Stimulated activated CD8-positive, alpha-beta memory T cell treated with anti-CD3 and anti-CD28 coated beads, Interleukin-15, amount 100 ng/mL, for 24 hours (primary cell): ENCODE results near the gene MAPK1IP1L.
"Not testable (repeated sequence)": the region's sequence is repeated elsewhere in the genome, so short reads cannot be mapped to it uniquely, and the experiment has no call there.

Experiments used
- DNase-seq: peaks from one replicate; pipeline ENCODE4 v3.0.0-alpha.2; 2020; ENCODE audit warnings: low read depth

MAPK1IP1L gene

DNA sequence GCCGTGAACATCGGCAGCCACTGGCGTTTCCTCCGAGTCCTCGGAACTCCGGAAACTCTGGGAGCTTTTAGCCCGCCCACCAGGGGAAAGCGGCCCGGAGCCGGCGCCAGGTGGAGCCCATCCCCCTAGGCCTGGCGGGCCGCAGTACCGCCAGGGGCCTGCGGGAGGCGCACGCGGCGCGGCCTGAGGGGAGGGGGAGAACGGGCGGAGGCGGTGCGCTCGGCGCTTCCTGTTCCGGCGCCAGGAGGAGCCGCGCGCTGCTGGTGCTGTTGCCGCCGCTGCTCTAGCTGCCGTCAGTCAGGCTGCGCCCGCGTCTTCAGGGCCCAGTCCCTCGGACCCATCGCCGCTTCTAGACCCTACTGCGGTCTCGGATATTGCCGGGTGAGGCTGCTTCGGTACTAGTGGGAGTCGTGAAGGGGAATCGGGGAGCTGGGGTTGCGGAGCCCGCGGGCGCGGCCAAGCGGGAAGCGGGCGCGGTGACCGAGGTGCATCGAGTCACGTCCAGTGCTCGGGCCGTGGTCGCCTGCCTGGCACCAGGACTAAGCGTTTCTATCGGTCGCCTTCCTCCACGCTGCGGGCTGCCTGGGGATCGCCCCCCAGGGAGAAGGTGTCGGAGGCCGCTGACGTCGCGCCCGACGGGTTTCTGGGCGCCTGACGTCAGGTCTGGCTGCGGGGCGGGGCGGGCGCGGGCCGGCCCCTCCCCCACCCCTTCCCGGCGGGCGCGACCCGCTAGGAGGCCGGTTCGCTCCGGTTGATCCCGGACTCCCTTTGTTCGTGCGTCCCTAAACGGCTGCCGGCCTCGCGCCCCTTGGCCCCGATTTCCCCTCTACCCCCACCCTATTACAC lies at the start of gene MAPK1IP1L:
TSS of gene MAPK1IP1L (plus strand) at position 225 of the 846 bp plus-strand sequence. CDS start 10,037 bp downstream, outside the sequence.
- DNase-seq = peak; percentile 92

DNA sequence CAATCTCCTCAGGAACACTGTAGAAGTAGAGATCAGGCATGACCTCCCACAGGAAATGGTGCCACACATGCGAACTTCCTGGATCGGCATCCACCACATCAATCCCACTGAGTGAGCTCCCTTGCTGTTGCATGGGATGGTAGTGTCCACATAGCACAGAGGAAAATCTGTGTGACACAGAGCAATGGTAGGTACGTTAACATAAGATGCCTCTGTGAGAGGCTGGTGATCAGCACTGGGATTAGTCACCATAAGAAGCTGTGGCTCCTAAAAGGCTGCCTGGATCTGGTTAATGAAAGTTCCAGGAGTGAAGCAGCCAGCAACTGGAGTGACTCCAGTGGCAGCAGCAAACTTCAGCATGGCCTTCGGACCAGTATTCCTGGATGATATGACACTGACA lies 46.4 kb upstream of the MAPK1IP1L start:
- DNase-seq = no peak

DNA sequence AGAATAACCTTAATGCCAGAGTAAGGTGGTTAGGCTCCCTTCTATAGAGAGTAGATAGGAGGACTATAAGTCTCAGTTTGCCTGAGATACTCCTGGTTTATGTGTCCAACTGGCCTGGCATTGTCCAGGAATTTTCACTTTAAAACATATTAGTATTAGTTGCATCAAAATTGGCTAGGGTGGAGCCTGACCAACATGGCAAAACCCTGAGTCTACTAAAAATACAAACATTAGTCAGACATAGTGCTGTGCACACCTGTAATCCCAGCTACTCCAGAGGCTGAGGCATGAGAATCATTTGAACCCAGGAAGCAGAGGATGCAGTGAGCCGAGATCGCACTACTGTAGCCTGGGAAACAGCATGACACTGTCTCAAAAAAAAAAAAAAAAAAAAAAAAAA lies 36.4 kb upstream of the MAPK1IP1L start:
- no peak for DNase-seq

DNA sequence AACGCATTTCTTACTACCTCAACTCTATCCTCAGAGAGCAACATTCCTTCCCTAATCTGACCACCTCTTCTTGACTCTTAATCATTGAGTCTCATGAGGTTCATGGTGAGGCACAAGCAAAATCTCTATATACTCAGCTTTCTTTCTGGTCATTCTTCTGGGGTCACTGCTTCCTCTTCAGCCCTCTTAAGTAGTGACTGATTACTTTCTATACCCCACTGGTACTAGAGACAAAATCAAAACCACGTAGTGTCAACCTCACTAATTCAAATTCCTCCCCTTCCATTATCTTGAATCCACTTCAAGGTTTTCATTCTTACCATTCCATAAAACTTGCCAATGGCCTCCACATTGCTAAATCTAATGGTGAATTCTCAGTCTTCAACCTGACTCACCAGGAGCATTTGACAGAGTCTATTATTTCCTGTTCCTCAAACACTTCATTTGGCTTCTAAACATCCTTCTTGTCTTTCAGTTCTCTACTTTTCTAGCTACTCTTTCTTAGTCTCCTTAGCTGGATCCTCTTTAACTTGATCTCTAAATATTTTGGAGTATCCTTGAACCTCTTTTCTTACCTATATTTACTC lies 31.4 kb upstream of the MAPK1IP1L start:
- DNase-seq = no peak

DNA sequence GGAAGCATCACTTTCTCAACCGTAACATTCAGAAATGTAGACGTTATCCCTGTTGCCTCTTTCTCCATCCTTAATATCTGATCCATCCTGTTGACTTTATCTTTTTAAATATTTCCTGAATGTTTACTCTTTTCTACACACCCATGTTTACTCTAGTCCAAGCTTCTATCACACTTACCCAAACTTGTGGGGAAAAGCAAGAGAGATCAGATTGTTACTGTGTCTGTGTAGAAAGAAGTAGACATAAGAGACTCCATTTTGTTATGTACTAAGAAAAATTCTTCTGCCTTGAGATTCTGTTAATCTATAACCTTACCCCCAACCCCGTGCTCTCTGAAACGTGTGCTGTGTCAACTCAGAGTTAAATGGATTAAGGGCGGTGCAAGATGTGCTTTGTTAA lies 27.1 kb upstream of the MAPK1IP1L start:
- not testable (repeated sequence) for DNase-seq

DNA sequence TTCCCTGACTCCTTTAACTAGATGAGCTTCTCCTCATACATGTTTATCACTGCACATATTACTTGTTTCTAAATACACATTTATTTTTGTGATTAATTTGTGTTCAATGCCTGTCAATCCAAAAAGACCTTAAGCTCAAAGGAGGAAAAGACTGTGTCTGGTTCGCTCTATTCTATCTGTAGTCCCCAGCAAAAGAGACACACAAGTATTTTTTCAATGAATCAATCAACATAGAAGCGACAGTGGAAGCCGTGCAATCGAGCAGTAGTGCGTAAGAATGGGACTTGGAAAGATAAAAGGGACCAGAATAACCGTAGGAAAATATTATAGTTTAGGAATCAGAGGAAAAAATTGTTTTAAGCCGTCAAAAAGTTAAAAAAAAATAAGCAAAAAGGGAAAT lies 25.5 kb upstream of the MAPK1IP1L start:
- DNase-seq = no peak

DNA sequence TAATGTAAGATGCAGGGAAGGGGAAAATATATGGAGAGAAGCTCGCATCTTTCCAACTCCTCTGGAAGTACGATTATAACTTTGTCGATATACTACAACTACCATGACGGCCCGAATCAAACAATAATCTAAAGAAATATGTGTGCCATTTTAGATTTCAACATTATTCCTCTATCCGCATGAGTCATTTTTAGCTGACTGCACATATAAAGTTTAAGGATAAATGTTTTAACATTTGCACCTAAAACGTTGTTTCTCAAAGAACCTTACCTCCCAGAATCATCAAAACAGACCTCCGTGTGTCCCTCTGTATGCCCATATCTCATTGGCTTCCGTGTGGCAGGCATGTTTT lies 25.0 kb upstream of the MAPK1IP1L start:
- no peak for DNase-seq

DNA sequence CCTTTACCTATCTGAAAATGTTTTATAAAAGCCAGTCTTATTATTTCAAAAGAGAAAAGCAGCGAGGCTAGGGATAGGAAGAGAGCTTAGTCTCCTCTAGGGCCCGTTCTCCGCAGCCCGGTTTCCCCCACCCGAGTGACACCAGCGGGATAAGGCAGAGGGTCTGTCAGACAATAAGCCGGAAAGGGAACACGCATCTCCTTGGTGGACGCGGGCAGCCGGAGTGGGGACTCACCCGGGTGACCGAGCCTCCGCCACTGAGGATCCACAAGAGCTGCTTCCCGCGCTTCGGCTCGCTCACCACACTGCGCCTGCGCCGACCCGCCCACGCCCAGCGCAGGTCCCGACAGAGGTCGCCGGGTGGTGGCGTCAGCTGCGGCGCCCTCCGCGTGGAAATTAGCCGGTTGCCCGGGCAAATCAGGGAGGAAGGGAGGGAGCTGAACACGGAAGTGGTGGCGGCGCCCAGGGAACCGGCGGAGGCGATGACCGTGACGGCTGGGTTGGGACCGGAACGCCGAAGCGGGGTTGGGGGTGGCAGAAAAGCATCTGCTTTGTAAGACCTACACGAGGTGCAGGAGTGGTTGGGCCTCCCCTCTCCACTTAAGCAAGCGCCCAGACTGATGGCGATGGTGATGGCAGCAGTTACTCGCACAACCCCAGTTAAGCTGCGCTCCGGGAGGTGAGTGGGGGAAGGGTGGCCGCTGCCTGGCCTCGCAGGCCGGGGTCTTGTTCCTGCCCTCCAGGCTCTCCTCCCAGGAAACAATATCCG lies 24.5 kb upstream of the MAPK1IP1L start, which contains the start of the genes SOCS4 and WDHD1:
TSS of gene SOCS4 (plus strand) at position 444 of the 769 bp plus-strand sequence. CDS start 15,806 bp downstream, outside the sequence.
TSS of gene WDHD1 (minus strand) at position 307 of the 769 bp plus-strand sequence. CDS start 312 bp downstream, outside the sequence.
- DNase-seq = peak; percentile 98

DNA sequence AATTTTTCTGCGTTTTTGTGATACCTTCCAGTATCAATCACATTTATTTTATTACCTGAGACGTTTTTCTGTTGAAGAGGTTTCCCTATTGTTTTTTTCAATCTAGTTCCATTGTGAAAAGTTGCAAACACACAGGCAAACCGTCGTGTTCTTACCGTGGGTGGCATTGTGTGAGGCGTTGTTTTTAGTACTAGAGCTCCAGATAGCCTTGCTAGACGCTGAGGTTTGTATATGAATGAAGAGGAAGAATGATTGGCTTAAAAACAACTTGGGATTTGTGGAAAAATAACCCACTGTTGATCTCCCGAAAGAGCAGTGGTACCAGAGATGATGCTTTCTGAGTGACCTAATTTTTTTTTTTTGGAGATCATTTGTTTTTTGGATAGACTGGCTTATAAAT lies 23.4 kb upstream of the MAPK1IP1L start:
- no peak for DNase-seq

DNA sequence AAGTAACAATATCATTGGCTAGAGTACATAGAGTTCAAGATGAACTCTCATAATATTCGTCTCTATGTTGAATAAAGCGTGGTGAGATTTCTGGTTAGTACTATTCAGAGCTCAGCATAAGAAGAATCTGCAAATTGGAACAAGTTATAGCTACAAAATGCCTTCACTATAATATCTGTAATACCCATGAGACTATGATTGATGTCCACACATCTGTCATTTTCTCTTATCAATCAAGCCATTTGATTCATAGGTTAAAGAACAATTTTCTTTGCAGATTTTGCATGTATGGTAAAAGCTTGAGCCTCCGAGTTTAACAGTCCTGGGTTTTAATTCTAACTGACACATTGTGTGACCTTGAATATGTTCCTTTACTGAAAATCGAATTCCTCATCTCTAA lies 23.0 kb upstream of the MAPK1IP1L start:
- no peak for DNase-seq

DNA sequence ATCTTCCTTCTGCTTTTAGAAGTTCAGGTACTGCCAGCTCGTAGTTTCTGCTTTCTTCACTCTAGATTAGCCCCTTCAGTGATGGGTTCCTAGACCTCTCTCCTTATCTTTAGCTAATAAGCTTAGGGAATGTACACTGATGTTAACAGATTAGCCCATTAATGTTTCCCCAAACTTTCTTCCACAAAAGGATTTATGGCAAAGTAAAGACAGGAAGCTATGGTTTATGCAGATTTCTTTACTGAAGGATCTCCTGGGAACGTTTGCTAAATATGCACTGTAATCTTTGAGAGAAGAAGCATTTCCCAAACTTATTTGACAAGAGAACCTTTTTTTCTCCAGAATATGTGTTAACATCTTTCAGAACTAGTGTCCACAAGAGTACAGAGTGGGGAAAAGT lies 20.3 kb upstream of the MAPK1IP1L start:
- DNase-seq = no peak

DNA sequence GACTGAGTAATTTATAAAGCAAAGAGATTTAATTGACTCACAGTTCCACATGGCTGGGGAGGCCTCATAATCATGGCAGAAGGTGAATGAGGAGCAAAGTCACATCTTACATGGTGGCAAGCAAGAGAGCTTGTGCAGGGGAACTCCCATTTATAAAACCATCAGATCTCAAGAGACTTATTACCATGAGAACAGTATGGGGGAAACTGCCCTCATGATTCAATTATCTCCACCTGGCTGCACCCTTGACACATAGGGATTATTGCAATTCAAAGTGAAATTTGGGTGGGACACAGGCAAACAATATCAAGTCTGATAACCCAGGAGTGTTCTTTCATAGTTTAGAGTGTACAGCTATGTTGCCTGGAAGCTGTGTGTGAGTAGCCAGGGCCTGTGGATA lies 13.5 kb upstream of the MAPK1IP1L start:
- not testable (repeated sequence) for DNase-seq

DNA sequence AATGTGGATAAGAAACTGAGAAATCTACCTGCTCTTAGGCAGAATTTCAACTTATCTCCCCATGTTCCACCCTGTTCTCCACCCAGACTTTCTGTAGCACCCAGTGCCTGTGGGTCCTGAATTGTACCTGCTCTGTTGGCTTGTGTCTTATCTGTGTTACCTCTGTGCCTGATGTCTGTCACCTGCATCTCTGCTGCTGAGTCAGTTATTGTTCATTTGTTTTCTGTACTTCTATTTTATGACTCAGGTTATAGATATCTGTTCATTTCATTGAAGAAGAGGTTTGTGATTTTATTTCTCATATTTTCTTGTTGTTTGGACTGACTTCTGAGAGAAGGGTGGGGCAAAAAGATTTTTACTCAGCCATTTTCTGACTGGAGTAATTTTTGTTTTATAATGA lies 12.7 kb upstream of the MAPK1IP1L start:
- no peak for DNase-seq

DNA sequence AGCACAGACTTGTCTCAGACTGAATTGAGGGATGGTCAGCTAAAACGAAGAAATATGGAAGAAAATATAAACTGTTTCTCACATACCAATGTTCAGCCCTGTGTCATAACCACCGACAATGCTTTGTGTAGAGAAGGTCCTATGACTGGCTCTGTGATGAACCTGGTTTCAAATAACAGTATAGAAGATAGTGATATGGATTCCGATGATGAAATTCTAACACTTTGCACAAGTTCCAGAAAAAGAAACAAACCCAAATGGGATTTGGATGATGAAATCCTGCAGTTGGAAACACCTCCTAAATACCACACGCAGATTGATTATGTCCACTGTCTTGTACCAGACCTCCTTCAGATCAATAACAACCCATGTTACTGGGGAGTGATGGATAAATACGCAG lies 7.9 kb upstream of the MAPK1IP1L start:
- DNase-seq = no peak

DNA sequence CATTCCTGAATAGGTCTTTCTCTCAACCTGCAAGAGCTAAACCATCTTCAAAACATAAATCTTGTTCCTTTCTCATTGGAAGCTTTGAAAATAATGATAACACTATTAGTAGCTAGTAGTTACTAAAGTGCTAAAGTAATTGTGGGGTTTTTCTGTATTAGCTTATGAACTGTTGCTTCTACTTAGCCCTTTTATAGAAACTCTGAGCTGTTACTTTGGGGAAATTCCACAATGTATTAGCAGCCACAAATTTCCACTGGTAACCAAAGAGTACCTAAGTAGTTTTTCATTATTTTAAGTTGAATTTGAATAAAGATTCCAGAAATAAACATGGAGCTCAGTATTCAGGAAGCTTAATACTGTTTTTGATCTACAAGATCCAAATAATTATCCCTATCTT lies 6.4 kb upstream of the MAPK1IP1L start:
- DNase-seq = no peak

DNA sequence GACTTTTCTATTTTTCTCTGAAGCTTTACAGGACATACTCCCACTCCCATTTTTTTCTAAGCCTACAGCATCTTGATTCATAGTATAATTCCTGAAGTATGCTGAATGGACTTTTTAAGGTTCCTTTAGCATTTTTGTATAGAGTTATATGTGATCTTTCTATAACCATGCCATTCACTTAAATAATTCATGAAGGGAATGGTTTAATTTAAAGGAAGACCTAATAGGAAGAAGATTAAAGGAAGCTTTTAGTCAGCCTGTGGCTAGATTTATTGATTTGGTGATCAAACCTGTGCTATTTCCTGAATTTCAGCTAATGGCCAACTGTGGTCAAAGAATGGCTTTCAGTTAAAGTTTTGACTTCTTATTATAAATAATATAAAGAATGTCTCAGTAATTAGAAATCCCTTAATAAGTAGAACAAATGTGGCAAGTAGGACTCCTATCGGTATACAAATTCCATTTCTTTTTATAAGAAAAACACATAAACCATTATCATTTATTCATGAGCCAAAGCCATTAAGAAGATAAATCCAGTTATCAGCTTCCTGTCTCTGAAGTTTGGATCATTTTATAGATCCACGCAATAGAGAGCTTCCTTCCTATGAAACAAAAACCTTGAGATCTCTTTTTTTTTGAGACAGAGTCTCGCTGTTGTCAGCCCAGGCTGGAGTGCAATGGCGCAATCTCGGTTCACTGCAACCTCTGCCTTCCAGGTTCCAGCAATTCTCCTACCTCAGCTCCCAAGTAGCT lies 4.0 kb upstream of the MAPK1IP1L start:
- DNase-seq = no peak

DNA sequence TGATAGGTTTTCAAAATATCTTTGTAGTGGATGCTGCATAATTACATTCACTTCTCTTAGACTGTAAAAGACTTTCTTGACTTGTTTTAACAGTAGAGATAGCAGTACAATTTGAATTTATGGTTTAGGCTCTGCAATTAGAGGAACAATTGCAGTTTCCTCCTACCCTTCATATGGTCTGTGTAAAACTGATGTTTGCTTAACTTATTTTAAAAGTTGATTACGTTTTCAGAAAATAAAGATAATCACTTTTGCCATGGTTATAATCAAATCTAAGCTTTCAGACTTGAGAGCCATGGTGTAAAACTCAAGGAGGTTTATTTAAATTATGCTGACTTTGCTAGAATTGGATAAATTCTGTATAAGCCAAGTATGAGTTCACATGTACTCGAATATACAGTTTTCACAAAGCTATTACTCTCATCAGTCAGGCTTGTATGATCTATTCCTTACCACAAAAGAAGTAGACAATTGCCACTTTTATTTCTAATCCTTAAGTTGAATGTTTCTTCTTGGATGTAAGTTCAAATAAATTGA lies 2.5 kb upstream of the MAPK1IP1L start:
- no peak for DNase-seq

DNA sequence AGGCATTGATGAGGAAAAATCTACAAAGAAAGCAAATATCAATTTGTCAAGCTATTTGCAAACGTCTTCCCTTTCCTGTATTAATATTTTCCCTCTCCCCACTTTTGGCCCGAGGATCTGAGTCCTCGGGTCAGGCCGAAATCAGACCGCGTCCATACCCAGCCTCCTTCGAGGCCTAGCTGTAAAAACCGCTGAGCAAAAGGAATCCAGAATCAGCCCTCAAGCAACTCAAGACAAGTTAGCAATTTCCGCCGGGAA lies 353 bp upstream of the MAPK1IP1L start:
- no peak for DNase-seq

DNA sequence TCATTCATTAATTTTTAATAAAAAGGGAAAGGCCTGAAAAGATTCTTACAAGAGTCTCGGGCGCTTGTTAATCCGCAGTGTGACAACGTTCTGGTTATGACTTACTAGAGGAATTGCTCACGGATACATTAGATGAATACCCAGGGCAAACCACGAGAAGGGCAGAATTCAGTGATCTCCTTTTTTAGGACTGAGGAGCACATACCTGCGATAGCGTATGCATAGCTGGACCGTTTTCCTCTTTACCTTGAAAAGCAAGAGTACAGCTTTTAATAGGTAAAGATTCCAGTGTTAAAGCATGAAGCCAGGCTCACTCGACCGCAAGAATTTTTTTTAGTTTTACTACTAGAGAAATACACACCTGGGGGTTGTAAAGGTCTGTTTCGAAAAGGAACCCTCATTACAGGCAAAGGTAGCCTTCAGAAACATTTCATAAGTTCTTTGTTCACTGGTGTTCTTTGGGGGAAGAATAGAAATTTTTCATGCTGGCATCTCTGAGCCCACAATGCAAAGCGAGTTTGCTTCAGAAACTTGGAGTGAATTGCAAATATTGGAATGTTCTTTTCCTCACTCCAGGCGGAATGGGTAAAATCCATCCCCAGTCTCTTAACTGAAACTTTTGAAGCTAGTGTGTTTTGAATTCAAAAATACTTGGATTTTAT lies 953 bp downstream of the MAPK1IP1L start:
- DNase-seq = no peak

DNA sequence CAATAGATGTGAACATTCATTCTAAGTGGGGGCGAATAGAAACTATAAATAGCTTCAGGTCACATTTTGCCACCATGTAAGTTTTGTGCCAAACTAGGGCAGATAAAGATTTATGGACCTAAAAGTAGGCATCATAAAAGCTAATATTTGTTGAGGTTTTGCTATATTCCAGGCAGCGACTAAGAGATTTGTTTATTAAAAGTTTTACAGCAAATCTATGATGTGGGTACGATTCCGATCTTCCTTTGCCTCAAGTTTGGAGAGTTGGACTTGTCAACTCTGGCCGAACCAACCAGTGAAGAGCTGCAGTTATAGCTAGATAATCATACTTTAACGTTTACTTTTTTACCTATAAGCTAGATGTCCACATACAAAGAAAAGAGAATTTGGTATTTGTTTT lies 1.6 kb downstream of the MAPK1IP1L start:
- DNase-seq = no peak

DNA sequence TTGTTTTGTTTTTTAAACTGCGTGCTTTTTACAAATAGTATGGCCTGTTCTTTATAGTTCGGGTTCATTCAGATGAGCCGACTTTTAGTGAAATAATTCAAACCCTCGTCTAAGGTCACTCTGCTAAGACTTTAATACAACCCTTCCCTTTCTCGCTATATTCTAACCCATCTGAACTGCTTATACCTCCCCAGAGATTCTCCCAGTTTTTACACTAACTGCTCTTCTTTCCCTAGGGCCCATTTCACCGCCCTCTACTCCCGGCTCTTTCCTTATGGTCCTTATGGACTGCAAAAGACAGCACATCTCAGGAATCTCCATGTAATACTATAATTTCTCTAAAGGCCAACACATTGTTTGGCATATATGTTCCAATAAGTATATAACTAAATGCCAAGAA lies 2.1 kb downstream of the MAPK1IP1L start:
- no peak for DNase-seq

DNA sequence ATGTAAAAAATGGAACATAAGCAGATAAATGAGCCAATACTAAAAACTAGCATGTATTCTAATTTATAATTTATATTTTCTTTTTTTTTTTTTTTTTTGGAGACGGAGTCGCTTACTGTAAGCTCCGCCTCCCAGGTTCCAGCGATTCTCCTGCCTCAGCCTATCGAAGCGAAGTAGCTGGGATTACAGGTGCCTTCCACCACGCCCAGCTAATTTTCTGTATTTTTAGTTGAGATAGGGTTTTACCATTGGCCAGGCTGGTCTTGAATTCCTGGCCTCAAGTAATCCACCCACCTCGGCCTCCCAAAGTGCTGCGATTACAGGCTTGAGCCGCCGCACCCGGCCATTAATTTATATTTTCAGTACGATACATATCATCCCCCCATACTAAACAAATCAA lies 2.7 kb downstream of the MAPK1IP1L start:
- DNase-seq = no peak
